DMS153 treated with DMSO at 0.1 percent for 48 hours (cell line): Measurements from ENCODE around the gene PTTG1IP.
"Not testable (repeated sequence)": the region's sequence is repeated elsewhere in the genome, so short reads cannot be mapped to it uniquely, and the experiment has no call there.

Experiments
- DNase-seq: peaks from one replicate; lab custom pipeline; 2025; ENCODE audit not compliant: unreplicated experiment; lab: John Stamatoyannopoulos, UW

Gene PTTG1IP

GRCh38 chr21:44883250-44883649, 9.8 kb upstream of the PTTG1IP start:
- DNase-seq, result no peak

GRCh38 chr21:44881198-44881872, 7.8 kb upstream of the PTTG1IP start:
- DNase-seq, result no peak

- no peak for DNase-seq
Observed at GRCh38 chr21:44880405-44881197, 7.1 kb upstream of the PTTG1IP start.

- DNase-seq, result not testable (repeated sequence)
Observed at GRCh38 chr21:44879238-44879637, 5.7 kb upstream of the PTTG1IP start.

- DNase-seq, result no peak
Observed at GRCh38 chr21:44878053-44878982, 4.8 kb upstream of the PTTG1IP start.

GRCh38 chr21:44876849-44877575, 3.5 kb upstream of the PTTG1IP start:
- no peak for DNase-seq

- DNase-seq, result no peak
Observed at GRCh38 chr21:44875316-44875700, 1.8 kb upstream of the PTTG1IP start.

- DNase-seq, result peak; percentile 30
Observed at GRCh38 chr21:44874497-44875315, 1.2 kb upstream of the PTTG1IP start.

- peak; percentile 30 for DNase-seq
Observed at GRCh38 chr21:44874240-44874496, 678 bp upstream of the PTTG1IP start.

GRCh38 chr21:44872649-44873355, 688 bp downstream of the PTTG1IP start:
- no peak for DNase-seq

- DNase-seq, result no peak
Observed at GRCh38 chr21:44872323-44872648, 1.2 kb downstream of the PTTG1IP start.

GRCh38 chr21:44871576-44872269, 1.8 kb downstream of the PTTG1IP start:
- no peak for DNase-seq

- no peak for DNase-seq
Observed at GRCh38 chr21:44870748-44871495, 2.6 kb downstream of the PTTG1IP start.

- no peak for DNase-seq
Observed at GRCh38 chr21:44869781-44870747, 3.4 kb downstream of the PTTG1IP start.

- DNase-seq, result no peak
Observed at GRCh38 chr21:44868707-44869106, 4.8 kb downstream of the PTTG1IP start.

- no peak for DNase-seq
Observed at GRCh38 chr21:44867999-44868700, 5.3 kb downstream of the PTTG1IP start.

GRCh38 chr21:44867464-44867863, 6.0 kb downstream of the PTTG1IP start:
- DNase-seq, result no peak
